GM18519 (cell line): ENCODE measurements around the gene UGT1A1.

Experiments used
- ATAC-seq: cut with Tn5 transposase; IDR thresholded peaks from one replicate; pipeline ENCODE4 v1.9.1; 2021; ENCODE audit warnings: mild to moderate bottlenecking, moderate library complexity; ENCODE audit not compliant: unreplicated experiment, low FRiP score

The UGT1A1 gene

DNA sequence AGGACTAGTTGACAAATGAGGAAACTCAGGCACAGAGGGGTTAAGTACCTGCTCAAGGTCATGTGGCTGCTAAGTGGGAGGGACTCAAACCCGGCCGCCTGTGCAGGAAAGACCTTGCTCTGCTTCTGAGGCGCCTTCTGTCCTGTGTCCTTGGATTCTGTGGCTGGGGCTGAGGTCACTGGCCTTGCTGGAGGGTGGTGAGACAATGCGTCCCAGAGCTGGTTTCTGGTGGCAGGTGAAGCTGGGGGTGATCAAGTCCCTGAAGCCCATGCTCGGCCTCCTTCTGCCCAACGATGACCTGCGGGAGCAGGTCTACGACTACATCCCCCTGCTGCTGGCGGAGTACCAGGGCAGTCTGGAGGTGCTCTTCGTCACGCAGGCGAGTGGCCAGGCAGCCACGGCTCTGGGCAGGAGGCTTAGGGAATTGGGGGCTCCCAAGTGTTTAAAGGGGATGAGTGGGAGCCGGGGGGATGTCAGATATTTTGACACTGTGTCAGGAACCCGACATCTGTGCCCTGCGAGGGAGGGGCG lies 34.1 kb downstream of the UGT1A1 start:
- no peak for ATAC-seq

DNA sequence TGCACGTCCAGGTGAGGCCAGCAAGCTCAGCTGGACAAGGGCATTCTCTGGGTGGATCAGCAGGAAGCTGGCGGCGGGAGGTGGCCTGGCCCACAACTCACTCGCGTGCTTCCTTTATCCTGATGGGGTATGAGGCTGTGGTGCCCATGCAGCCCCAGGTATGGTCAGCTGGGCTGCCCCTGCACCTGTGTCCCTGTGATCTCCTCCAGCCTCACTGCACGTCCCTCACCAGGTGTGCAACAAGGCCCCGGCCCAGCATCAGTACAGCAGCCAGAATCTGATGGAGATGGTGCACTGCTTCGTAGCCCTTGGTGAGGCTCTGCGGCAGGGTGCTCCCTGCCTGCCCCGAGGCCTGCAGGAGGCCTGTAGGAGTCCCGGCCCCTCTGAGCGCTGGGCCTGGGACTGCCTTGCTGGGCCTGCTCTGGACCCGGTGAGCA lies 35.7 kb downstream of the UGT1A1 start:
- no peak for ATAC-seq

DNA sequence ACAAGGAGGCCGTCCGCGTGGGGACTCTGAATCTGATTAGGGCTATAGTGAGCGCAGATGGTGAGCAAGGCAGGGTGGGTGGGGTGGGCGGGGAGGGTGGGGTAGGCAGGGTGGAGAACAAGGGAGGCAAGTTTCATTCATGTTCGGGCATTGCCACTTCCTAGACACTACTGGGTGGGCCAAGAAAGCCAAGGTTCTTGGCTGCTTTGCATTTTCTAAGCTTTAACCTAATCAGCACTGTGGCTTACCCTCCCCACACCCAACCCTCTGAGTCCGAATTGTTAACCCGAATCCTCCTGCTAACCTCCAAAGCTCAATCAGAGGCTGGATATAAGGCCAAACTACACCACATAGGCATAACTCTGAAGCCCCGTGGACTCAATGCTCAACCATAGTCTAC lies 36.2 kb downstream of the UGT1A1 start:
- no peak for ATAC-seq

DNA sequence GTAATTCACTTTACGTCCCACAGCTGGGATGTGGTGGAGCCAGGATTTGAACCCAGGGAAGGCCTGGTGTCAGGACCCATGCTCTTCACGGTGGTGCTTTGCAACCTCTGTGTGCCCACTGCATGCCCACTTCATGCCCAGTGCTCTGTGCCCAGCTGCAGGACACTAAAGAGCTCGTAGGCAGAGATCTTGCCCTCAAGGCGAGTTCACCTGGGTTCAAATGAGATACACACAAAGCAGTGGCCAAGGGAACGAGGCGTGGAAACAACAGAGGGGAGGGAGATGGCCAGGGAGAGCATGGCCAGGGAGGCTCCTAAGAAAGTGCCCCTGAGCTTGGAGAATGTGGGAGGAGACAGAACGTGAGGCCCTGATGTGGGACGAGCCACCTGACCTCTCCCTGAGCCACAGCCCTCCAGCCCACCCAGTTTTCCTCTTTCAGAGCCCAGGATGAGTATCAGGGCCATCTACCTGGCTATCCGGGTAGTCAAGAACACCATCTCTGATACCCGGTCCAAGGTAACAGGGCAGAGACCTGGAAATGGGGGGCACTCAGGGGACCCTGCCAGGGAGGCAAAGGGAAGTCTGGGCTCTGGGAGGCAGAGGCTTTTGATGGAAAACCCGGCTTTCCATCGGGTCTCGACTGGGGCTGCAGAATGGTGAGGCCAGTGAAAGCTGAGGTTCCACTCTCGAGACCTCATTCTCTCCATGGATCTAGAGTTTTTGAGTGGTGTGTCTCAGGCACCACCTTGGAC lies 38.4 kb downstream of the UGT1A1 start:
- ATAC-seq: no peak

DNA sequence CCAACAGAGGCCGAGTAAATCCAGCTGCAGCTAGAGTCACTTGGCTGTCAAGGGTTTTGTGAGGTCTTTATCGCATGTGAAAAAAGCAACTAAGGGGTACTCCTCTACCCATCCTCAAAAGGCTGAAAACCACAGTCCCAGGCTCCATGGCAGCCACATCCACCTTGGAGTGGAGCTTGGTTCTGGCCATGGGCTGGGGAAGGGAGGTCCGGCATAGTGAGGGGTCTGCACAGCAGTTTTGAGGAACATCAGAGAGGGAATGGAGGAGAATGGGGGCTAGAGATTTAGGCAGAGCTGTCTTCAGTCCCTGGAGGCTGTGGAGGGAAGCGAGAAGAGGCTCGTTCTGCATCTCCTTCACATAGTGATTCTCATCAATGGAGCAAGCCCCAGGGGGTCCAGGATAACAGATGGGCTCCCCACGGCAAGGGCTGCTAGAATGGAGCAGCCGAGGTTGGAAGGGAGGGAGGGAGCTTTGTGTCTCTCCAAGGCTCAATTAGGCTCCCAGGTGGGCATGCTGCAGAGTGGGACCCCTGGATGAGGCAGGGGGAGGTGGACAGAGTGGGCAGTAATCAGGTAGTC lies 39.1 kb downstream of the UGT1A1 start:
- ATAC-seq: no peak

DNA sequence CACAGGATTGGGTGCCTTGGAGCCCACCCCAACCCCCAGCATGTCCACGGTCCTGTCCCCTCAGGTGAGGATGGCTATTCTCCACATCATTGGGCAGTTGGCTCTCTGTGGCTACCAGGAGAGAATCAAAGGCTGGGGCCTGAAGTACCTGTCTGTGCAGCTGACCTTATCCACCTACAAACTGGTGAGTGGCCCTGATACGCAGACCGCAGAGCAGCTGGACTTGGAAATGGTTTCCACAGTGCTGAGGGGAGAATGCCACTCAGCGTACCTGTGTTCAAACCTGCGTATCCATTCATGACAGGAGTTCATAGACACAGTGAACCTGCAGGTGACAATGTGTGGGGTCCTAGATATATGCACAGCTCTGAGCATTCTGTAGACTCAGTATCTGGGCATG lies 39.6 kb downstream of the UGT1A1 start:
- no peak for ATAC-seq

DNA sequence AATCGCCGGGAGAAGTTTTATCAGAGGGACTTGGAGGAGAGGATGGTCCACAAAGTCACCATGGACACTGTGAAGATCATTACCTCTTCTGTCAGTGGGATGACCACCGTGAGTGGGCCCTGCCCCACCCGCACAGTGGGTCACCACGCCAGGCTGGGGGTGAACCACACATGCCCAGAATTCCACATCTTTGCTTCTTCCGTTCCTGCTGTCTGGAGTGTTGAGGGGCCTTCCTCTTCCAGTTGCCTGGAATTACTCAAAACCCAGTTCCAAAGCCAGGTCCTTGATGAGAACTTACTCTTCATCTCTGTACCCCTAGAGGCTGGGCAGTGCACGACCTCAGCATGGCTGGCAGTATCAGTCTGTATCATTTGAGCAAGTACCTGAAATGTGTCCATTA lies 40.1 kb downstream of the UGT1A1 start:
- ATAC-seq: no peak

DNA sequence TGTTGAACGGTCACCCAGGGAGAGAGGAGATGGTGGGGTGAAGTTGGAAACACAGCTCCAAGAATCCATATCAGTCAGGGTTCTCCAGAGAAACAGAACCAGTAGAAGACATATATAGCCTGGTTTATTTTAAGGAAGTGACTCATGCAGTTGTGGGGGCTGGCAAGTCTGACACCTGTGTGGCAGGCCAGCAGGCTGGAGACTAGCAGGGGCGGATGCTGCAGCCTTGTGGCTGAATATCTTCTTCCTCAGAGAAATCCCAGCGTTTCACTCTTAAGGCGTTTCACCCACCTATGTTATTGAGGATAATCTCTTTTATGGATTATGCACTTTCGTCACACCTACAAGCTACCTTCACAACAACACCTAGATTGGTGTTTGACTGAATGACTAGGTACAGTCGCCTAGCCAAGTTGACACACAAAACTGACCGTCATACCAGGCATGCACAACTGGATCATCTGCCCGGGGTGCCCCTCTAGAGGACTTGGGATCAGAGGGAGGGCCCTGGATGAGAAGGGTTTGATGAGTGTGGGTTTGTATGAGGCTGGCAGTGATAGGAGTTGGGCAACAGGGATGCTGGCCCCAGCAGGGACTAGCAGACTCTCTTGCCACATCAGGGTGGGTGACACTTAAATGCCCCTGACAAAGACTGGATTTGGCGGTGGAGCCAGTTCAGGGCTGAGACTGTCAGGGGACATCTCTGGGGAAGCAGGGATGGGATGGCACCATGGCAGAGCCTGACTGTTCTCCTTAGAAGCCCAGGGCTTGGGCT lies 41.5 kb downstream of the UGT1A1 start:
- no peak for ATAC-seq

DNA sequence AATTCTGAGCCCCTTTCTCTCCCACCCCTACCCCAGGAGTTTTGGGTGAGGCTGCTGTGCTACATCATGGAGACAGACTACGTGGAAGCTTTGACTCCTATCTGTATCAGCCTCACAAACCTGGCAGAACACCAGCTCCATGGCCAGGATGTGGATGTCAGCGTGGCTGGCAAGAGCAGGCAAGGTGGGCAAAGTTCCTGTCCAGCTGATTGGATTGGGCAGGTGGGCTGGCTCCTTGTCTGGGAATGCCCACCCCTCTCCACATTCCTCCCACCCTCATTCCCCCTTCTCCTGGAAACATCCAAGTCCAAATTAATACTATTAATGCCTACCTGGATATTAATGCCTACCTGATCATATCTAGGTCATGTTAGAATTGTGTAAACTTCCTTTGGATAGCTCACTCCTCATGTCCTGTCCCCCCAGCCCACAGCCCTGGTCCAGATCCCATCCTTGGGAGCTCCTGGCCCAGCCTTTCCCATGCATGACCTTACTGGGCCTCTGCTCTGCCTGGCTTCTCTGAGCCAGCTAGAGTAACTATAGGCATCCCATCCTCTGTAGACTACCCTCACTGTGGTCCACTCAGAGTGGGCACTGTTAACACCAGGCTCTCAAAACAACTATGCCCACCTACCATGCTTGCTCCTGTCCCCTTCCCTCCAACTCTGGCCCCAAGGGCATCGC lies 42.2 kb downstream of the UGT1A1 start:
- ATAC-seq: no peak

DNA sequence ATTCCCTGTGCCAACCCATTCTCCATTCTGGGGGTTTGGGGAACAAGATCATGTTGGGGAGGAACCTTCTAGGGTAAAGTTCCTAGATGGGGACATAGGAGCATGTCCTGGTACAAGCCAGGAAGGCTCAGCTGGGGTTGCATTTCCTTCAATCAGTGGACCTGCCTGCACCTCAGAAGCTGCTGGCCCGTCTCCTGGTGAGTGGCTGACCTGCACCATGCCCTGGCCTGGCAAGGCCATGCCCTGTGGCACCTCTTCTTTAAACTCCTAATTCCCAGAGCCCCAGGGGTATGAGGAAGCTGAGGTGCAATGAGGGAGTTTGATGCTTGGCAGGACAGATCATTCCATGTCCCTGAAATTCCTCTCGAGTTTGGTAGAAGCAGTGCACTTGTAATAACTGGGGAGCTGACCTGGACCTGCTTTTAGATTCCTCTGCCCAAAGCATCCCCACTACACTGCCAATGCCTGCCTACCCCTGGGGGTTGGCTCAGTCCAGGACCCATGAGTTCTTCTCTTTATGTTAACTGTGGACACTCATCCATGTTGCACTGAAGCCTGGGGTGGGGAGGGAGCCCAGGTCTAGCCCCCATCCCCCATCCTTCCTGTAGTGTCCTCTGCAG lies 43.3 kb downstream of the UGT1A1 start:
- no peak for ATAC-seq

DNA sequence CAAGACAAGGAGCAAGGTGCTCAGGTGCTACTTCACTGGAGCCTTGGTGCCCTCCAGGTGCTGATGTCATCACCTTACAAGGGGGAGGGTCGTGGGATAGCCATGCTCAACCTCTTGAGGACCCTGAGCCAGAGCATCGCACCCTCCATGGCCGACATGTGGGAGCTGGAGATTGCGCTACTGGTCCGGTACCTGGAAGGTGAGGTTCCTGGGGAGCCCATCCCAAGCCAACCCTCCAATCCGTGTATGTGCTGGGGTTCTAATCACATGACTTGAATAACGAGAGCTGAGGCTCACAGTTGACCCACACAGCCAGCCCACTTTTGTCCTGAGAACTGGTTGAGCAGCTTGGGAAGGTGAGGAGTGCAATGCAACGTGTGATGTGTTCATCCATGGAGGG lies 43.9 kb downstream of the UGT1A1 start:
- ATAC-seq: no peak

DNA sequence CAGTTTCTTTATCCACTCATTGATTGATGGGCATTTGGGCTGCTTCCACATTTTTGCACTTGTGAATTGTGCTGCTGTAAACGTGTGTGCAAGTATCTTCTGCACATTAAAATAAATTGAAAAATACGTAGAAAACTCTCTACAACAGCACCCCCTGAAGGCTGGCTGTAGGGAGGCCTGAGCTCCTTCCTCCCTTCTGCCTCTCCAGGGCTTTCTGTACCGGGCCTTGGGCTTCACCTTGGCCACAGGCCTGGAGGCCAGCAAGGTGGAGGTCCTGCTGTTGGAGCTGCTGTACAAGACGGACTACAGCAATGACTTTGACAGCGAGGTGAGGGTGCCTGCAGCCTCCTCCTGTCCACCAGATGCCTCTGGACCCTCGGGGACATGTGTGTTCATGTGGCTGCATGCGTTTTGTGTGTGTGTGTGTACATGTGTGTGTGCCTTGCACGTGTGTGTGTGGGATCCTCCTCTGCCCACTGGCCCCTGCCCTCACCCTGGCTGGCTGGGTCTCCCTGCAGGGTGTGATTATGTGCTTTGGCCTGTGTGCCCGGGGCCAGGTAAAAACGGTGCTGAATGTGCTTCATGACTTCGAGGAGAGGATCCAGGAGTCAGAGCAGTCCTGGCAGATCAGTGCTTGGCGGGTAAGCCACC lies 47.3 kb downstream of the UGT1A1 start:
- no peak for ATAC-seq

DNA sequence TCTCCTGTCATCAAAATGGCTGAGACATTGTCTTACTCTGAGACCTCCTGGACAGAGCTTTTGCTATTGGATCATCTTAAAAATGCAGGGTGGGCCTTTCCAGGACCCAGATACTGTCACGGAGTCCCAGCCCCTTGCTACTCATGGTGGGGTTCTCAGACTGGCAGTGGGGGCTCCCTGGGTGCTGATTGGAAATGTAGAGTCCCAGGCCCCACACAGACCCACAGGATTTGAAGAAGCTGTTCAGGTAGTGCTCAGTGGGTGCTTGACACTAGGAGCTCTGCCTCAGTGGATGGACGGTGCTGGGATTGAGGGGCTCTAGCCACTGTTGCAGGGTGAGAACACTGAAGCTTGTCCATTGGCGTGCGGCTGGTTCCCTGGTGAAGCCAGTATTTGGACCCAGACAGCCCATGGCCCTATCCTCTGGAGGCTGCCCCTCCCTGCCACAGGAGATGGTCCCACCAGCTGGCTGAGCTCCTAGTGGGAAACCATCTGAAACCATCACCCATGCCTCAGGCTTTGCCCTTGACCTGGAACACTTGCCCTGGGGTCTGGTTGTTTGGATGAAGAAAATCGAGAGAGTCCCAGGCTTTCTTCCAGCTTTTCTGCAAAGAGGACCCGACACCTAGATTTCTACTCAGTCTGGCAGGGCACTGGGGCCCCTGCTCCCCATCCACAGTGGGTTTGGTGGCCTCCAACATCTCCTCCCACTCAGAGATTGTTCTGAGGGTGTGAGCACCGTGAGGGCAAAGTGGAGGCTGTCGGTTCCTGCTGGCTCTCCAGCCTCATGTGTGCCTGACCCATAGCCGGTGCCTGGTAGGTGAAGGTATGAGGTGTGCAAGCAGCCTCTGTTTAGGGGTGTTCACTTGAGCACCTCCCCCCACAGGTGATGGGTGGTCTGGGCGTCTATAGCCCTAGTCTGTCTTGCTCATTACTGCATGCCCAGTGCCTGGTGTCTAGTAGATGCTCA lies 48.2 kb downstream of the UGT1A1 start:
- ATAC-seq: no peak

DNA sequence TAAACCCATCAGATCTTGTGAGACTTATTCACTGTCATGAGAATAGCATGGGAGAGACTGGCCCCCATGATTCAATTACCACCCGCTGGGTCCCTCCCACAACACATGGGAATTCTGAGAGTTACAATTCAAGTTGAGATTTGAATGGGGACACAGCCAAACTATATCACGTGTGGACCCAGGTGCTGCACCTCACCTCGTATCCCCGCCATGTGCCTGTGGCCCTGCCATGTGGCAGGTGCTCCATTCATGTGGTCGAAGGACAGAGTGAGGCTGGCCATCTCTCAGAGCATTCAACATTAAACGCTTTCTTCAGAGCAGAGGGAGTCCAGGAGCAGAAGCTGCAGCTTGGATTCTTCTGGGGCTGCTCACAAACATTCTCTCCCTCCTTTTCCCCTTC lies 50.3 kb downstream of the UGT1A1 start:
- ATAC-seq: no peak

DNA sequence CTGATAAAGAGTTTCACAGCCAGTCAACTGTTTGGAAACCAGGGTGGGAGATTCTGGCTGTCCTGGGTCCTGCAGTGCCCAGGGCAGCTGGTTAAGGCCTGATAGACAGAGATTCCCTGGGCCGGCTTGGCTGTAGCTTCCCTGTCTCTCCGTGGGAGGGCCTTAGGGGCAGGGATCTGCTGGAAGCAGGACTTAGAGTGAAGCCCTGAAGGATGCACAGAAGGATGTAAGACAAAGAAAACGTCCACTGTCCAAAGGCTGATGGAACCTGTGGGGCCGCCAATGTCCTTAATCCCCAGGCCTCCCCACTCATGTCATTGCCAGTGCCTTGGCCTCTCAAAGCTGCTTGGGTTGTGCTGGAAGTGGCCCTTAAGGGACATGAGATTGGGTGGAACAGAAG lies 51.0 kb downstream of the UGT1A1 start:
- no peak for ATAC-seq

DNA sequence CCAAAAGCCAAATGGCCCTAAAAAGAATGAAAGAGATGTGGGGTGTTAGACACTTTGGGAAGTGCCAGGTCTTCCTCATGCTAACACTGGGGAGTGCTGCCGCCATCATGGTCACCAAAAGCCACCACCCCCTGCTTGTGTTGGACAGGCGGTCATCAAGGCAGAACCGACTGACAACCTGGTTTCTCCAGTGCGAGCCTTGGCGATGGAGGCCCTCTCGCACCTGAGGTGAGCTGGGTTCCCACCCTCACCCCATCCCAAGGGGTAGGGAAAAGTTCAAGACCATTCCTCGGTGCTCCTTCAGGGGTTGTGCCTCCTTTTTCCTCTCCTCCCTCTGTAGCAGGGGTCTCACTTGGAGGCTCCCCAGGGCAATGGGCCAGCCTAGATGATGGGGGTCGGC lies 51.7 kb downstream of the UGT1A1 start:
- no peak for ATAC-seq

DNA sequence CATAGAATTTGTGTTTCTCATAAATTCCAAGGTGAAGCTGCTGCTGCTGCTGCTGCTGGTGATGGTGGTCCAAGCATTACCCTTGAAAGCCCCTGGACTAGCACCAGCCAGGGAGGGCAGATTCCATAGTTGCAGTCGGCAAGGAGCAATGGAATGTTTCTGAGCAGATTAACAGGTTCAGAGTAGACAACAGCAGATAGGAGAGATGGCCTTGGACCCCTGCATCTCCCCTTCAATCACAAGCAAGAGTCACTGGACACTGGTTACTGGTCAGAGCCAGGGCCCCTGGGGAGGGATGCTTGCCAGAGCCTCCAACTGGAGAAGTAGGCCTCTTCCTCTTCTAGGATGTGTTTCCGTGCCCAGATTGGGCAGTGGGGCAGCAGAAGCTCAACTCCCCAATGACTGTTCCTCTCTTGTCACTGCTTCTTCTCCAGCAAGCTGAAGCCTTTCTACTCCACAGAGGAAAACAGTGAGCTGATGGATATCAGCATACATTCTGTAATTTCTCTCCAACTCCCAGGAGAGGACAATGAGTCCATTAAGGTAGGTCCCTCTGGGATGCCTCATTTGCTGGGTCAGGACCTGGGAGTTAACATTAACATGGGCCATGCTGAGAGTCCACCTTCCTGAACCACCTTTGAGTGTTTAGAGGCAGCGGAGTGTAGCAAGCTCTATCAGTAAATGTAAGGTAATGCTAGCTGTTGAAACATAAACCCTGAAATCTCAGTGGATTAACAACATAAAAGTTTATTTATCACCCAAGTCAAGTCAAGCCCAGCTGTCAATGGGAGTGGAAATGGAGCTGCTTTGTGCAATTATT lies 53.4 kb downstream of the UGT1A1 start:
- ATAC-seq: no peak
